Right atrium auricular region (tissue), 2 donors: ENCODE measurements around the gene RPGR. TPM values are rescaled to one million over a fixed set of nuclear protein-coding genes. Genes with fewer than 3 reads are reported as not detected.

Experiments
- DNase-seq: peaks from one replicate; pipeline ENCODE4 v3.0.0-alpha.2; 2019; ENCODE audit warnings: low spot score
- H3K27ac ChIP-seq, 2 donors: fragments of 200-600 bp; sonication (generic); 1 replicate in 1 of 2; 2 replicates in 1 of 2; pipeline ENCODE4 v1.5.1; 2016 to 2019
- H3K27me3 ChIP-seq, 2 donors: fragments of 200-600 bp; sonication (generic); one replicate each; pipeline versions ENCODE4 v1.5.1 to v1.6.0; 2017 to 2019
- H3K36me3 ChIP-seq: fragments of 200-600 bp; sonication (generic); one replicate; pipeline ENCODE4 v1.5.1; 2016
- H3K4me1 ChIP-seq, 2 donors: fragments of 200-600 bp; sonication (generic); one replicate each; pipeline versions ENCODE4 v1.5.1 to v1.6.0; 2017 to 2019
- H3K4me3 ChIP-seq, 2 donors: fragments of 200-600 bp; sonication (generic); 1 replicate in 1 of 2; 2 replicates in 1 of 2; pipeline ENCODE4 v1.5.1; 2017 to 2019; ENCODE audit warnings: mild to moderate bottlenecking in 1 of 2, moderate library complexity in 1 of 2
- H3K9me3 ChIP-seq, 2 donors: fragments of 200-600 bp; sonication (generic); one replicate each; pipeline ENCODE4 v1.5.1; 2019
- total RNA-seq, 2 donors: library from RNA; depleted of rRNA; stranded (reverse); fragments of >200 nt; gene quantifications; one replicate each; pipeline ENCODE4 v1.1.0, GENCODE V29; 2016
- TF ChIP-seq, protein P1 (sequence below), 2 donors: fragments of 200-600 bp; sonication (generic); IDR thresholded peaks; one replicate each; pipeline ENCODE4 v1.5.1; 2019; ENCODE audit warnings: antibody characterized with exemption in 2 of 2

Gene RPGR
- total RNA-seq, 2 donors from 2014 or later: 4.6 to 11.0 TPM

- H3K27ac ChIP-seq: no peak overlapping the region
- no peaks in the 10 kb centered on the region for H3K4me1 ChIP-seq
- H3K9me3 ChIP-seq: no peaks in the 10 kb centered on the region
- no peak overlapping the region for H3K4me3 ChIP-seq
- TF ChIP-seq, protein P1, sequence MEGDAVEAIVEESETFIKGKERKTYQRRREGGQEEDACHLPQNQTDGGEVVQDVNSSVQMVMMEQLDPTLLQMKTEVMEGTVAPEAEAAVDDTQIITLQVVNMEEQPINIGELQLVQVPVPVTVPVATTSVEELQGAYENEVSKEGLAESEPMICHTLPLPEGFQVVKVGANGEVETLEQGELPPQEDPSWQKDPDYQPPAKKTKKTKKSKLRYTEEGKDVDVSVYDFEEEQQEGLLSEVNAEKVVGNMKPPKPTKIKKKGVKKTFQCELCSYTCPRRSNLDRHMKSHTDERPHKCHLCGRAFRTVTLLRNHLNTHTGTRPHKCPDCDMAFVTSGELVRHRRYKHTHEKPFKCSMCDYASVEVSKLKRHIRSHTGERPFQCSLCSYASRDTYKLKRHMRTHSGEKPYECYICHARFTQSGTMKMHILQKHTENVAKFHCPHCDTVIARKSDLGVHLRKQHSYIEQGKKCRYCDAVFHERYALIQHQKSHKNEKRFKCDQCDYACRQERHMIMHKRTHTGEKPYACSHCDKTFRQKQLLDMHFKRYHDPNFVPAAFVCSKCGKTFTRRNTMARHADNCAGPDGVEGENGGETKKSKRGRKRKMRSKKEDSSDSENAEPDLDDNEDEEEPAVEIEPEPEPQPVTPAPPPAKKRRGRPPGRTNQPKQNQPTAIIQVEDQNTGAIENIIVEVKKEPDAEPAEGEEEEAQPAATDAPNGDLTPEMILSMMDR (IDR thresholded peaks at IDR 0.05): no peak
- no peaks in the 10 kb centered on the region for H3K36me3 ChIP-seq
- no peak for DNase-seq
- H3K27me3 ChIP-seq: no peaks in the 10 kb centered on the region
Observed at GRCh38 chrX:38275615-38276014, 51.7 kb downstream of the RPGR start.

DNA sequence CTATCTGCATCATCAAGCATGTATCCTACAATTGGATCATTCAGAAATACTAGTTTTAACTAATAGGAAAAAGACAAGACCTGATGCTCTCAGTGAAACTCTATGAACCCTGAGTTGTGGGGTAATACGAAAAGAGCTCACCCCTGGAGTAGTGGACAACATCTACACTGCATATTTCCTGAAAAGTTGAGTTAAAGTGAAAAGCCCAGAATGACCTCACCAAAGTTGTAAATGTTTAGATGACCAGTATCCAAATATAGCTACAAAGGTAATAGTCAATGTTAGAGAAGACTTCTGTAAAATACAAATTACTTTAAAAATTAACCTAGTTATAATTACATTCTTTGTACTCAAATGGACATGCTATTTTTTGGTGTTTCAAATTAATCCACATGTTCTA is 53.9 kb downstream of the RPGR start:
- no peak for DNase-seq
- TF ChIP-seq, protein P1 (IDR thresholded peaks at IDR 0.05): no peak

DNA sequence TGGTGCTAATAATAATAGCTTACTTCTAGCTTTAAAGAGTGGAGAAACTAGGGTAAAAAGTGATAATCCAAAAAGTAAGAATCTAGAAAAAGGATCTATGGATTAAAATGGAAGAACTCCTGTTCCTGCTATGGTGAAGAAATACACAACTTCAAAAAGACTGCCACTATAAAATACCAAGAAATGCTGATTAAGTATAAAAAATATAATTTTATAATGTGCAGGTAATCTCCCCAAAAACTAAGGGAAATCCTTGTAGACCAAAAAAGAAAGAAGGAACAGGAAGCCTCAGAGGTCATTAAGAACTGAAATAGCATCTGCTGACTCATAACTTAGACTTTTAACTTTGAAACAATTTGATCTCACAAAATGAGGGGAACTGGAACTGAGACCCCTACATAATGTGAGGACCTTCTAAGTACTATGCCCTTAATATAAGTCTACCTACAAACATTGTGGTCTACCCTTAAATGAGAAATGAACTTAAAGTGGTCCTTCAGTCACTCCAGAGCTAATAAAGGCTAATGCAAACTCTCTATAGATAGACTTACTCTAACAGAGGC is 56.1 kb downstream of the RPGR start:
- H3K27ac ChIP-seq: no peak overlapping the region
- H3K9me3 ChIP-seq: no peaks in the 10 kb centered on the region
- no peaks in the 10 kb centered on the region for H3K27me3 ChIP-seq
- no peaks in the 10 kb centered on the region for H3K36me3 ChIP-seq
- TF ChIP-seq, protein P1 (IDR thresholded peaks at IDR 0.05): no peak
- H3K4me1 ChIP-seq: no peaks in the 10 kb centered on the region
- DNase-seq: no peak
- no peak overlapping the region for H3K4me3 ChIP-seq

More for the DNA sequence above, 53.9 kb downstream of the RPGR start:
- Histone ChIP-seq H3K27me3 (no peaks in the 10 kb centered on the region), H3K4me1 (no peaks in the 10 kb centered on the region), H3K4me3 (no peak overlapping the region), H3K9me3 (no peaks in the 10 kb centered on the region), H3K27ac (no peak overlapping the region), H3K36me3 (no peaks in the 10 kb centered on the region)

DNA sequence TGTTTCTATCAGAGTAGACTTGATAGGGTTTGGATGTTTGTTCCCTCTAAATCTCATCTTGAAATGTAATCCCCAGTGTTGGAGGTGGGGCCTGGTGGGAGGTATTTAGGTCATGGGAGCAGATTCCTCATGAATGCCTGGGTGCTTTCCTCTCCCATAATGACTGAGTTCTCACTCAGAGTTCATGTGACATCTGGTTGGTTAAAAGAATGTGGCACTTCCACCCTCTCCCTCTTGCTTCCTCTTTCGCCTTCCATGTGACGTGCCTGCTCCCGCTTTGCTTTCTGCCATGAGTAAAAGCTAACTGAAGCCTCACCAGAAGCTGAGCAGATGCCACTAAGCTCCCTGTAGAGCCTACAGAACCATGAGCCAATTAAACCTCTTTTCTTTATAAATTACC is 59.3 kb downstream of the RPGR start:
- H3K27ac ChIP-seq: no peak overlapping the region
- no peak for DNase-seq
- no peak overlapping the region for H3K4me3 ChIP-seq
- no peaks in the 10 kb centered on the region for H3K27me3 ChIP-seq
- H3K4me1 ChIP-seq: no peaks in the 10 kb centered on the region
- H3K36me3 ChIP-seq: no peaks in the 10 kb centered on the region
- no peaks in the 10 kb centered on the region for H3K9me3 ChIP-seq
- TF ChIP-seq, protein P1 (IDR thresholded peaks at IDR 0.05): no peak

DNA sequence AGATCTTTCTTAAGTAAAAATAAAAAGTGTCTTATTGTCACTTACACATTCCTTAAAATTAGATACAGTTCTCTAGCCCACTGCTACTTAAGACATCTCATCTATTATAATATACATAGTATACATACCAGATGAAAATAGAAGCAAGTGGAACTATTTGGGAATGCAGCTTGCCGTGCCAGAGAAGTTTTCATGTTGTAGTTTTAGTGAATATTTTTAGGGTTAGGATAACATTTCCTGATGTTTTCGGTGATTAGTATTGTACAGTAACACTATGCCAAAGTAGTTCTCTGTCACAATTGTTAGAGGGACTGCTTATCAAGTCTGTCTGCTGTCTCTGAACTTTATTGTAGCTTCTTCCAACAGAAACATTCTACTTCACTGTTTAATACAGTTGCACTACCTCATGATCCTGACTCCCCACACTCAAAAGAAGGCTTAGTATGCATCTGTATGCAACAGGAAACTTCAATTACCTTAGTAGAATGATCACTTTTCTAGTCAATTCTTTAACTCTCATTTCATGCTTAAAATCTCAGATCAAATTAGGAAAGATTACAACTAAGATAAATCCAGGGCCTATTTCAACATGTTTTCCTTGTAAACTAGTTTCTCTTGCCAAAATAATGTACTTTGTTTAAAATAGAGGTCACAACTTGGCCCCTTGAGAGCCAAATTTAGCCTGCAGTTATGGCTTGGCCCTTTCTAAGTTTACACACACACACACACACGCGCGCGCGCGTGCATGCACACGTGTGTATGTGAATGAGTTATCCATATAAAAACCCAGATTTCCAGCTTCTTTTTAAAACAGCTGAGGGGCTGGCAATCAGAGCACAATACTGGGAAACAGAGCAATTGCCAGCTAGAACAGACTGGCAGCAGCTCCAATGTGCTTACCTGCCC is 64.3 kb downstream of the RPGR start:
- Histone ChIP-seq H3K36me3 (no peaks in the 10 kb centered on the region), H3K9me3 (no peaks in the 10 kb centered on the region), H3K27me3 (no peaks in the 10 kb centered on the region), H3K4me3 (no peak overlapping the region), H3K27ac (no peak overlapping the region), H3K4me1 (no peaks in the 10 kb centered on the region)
- no peak for DNase-seq
- TF ChIP-seq, protein P1 (IDR thresholded peaks at IDR 0.05): no peak
